GM18505 (cell line): Measurements from ENCODE around the gene TMCC3.

Source experiments
- ATAC-seq: cut with Tn5 transposase; IDR thresholded peaks from one replicate; pipeline ENCODE4 v1.9.1; 2021; ENCODE audit not compliant: unreplicated experiment
- POLR2A ChIP-seq: IDR thresholded peaks from 4 replicates; pipeline ENCODE4 v1.6.1; 2011; ENCODE audit warnings: borderline replicate concordance; ENCODE audit not compliant: insufficient read depth, insufficient read length; ENCODE audit errors: extremely low read depth

Gene TMCC3

DNA sequence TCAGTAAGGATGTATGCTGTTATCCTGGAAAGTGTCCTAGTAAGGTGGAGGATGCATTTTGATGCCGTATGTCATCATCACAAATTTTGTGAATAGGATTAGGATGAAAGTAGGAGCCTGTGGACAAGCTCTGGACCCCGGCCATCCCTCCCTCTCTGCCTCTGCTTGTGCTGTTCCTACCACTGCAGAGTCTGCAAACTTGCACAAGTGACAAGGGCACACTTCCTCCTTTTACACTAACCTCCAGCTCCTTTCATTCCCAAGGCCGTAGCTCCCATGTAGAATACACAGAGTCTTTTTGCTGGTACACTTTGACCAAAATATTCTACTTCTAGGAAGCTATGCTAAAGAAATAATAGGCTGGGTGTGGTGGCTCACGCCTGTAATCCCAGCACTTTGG, 13.3 kb upstream of the TMCC3 start:
- no peak for ATAC-seq
- no peak for TF ChIP-seq POLR2A

DNA sequence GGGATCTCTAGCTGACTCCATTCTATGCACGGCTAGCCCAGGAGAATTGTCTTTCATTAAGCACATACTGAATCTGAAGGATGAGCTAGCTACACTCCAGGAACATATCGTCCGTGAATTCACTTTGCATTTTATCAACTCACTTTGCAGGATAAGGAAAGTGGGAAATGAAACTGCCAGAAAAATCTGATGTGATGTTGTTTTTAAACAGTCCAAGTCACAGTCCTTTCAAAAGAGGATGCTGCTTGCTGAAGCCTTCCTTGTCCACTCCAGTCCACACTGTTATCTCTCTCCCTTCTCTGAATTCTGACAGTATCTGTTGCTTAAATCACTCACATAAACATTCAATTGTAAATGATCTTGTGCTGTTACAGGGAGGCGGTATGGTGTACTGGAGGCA, 12.7 kb upstream of the TMCC3 start:
- no peak for ATAC-seq
- TF ChIP-seq POLR2A = no peak

DNA sequence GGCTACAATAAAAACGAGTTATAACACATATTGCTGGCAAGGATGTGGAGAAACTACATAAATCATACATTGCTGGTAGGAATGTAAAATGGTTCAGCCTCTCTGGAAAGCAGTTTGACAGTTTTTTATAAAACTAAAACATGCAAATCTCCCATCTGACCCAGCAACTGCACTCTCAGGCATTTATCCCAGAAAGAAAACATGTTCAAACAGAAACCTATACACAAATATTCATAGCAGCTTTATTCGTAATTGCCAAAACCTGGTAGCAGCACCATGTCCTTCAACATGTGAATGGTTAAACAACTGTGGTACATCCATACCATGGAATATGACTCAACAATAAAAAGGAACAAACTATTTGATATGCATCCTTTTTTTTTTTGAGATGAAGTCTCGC, 10.1 kb upstream of the TMCC3 start:
- no peak for ATAC-seq
- TF ChIP-seq POLR2A = no peak

DNA sequence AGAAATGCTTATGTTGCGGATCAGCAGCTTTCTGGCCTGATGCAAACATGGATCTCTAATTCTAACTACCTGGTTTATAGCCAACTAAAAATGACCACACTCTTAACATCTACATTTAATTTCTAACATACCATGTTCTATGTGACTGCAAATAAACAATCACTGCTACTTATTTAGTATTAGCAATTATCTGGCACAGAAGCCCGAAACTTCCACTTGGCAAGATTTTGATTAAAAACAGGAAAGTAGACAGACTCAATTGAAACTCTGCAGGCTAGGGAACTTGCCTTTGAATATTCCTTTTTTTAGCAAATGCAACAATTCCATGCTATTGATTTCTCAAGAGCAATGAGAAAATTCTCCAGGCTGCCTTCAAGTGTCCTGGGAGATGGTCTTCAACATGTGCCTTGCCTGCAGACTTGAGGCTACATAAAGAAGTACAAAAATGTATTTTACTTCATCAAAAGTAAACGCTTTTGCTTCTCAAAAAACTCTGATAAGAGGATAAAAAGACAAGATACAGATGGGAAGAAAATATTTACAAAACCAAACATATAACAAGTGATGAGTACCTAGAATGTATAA, 9.1 kb upstream of the TMCC3 start:
- ATAC-seq = no peak
- TF ChIP-seq POLR2A = no peak

DNA sequence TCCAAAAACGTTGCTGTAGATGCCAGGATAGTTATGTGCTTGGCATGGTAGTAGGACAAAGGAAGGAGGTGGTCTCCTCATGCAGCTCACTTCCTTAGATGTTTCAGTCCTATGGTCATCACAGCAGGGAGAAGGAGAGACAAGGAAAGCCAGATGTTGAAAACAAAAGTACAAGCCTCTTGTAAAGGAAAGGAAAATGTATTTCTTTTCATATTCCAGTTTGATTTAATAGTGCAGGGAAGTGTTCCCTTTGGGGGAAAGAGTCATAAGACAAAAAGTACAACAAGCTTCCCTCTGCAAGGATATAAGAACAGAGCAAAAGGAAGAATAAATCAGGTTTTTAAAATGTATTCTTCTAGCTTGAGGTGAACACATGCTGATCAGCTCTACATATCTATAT, 8.6 kb upstream of the TMCC3 start:
- TF ChIP-seq POLR2A = no peak
- no peak for ATAC-seq

DNA sequence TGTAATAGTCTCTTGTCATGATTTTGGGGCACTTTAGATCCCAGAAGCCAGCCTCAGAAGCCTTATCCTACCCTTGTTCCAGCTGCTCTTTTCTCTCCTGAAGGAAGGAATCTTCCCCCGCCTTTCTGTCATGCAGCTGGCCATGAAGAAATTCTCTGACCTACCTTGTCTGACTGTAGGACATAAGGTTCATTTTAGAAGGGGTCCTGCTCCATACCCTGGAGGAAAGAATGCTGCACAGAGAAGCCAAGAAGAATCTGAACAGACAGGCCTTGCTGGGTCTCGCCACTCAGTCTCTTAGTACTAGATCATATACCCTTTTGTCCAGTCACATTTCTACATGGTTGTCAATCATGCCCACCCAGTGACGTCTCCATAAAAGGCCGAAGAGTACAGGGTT, 6.2 kb upstream of the TMCC3 start:
- no peak for ATAC-seq
- TF ChIP-seq POLR2A = no peak

DNA sequence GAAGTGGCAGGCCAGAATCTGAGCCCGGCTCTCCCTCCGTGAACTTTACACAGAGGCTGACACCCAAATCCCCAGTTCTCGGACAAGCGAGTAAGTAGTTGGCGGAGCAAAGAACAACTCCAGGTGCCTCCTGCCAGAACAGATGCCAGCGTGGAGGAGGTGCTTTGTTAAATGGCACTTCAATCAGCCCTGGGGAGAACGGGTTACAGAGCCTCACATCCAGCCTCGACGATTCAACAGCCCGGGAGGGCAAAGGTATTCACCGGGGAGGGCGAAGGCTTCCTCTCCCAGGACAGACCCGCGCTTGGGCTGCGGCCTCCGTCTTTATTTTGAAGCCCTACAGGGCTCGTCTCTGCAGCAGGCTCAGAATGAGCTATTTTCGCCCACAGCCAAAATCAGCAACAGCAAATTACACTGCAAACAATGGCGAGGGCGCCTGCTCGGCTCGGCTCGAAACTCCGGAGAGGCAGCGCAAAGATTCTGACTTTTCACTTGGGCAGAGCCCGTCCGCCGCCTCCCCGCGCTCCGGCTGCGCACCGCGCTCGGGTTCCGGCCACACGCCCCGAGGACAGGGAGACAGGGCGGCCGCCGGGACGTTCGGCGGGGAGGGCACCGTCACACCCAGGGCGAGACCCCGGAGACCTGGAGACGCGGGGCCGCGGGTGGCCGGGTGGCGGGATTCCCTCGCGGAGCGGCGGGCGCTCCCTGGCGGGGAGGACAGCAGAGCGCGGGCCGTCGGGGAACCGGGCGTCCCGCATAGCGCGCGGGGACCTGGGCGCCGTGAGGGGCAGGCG, 811 bp downstream of the TMCC3 start:
- no peak for TF ChIP-seq POLR2A
- peak; percentile 51 for ATAC-seq

DNA sequence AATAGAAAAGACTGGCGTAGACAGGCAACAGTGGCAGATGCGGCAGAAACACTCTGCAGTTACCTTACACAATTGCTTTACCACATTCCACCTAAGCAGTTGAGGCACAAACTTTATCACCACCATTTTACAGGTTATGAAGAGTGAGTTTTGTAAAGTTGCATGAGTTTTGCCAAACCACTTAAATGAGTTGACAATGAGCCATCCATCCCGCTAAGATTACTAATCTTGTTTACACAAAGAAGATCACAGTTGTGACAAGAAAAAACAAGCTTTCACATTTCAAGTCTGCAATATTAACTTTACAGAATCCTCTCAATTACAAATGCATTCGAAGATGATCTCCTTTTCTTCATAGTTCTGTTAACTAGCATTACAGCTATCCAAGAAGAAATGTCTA, 1.8 kb downstream of the TMCC3 start:
- no peak for ATAC-seq
- no peak for TF ChIP-seq POLR2A

DNA sequence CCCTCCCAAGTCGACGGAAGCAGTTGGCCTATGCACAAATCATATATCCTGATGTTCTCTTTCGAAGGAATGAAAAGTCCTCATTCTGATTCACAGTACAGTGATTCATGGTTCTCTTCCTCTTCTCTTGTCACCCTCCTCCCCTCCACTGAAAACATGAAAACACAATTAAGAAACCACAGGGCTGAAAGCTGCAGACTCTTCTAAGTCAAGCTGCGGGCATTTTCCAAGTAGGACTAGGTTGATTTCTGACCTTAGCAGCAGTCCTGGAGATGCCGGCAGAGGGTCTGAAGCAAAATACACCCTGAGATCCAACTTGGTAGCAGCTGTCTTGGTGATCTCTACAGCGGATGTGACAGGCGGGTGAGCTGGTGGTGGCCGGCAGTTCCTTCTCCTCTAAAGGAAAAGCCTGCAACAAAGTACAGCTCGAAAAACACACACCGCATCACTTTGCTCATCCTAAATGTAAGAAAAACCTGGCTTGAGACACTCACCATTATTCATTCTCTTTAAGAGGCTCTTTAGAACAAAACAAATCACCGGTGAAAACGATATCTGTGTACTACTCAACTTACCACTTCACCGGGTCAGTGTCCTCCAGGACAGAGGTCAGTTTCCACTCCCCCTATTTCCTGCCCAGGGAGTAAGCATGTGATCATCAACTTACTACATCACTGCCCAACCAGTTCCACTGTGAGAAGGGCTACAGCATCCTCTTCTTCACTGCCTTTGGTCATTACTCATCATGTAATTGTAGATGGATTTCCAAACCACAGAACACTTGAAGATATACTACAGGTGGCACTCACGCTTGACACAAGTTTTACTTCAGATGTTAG, 6.0 kb downstream of the TMCC3 start:
- peak; percentile 43 for ATAC-seq
- TF ChIP-seq POLR2A = no peak

DNA sequence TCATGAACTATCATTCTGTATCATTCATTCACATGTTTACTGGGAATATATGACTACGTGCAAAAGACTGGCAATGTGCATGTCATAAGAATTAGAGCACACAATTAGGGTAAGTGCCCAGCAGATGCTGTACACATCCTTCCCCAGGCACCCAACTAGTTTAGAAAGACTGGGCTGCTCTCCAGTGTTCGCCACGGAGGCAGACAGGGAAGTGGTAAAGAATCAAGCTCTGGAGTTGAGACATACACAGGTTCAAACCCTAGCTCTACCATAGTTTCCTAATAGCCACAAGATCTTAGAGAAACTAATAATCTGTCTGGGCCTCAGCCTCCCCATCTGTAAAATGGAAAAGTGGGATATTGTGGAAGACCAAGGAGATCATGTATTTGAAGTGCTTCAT, 6.8 kb downstream of the TMCC3 start:
- no peak for TF ChIP-seq POLR2A
- no peak for ATAC-seq

DNA sequence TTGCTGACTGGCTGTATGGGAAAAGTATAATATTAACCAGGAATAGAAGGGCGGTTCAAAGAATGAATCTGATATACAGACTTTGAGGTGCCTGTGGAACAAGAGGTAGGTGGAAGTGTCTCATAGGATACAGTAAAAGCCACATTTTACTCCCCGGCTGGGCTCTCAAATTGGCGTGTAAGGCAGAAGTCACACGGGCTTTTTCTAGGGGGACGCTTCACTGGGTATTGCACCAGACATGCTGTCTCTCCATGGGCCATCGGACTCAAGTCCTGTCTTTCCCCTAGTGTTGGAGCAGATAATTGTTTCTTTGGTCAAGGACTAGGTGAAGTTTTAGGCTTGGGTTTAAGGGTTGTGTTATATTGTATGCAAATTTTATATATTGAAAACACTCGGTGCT, 9.1 kb downstream of the TMCC3 start:
- no peak for ATAC-seq
- no peak for TF ChIP-seq POLR2A

DNA sequence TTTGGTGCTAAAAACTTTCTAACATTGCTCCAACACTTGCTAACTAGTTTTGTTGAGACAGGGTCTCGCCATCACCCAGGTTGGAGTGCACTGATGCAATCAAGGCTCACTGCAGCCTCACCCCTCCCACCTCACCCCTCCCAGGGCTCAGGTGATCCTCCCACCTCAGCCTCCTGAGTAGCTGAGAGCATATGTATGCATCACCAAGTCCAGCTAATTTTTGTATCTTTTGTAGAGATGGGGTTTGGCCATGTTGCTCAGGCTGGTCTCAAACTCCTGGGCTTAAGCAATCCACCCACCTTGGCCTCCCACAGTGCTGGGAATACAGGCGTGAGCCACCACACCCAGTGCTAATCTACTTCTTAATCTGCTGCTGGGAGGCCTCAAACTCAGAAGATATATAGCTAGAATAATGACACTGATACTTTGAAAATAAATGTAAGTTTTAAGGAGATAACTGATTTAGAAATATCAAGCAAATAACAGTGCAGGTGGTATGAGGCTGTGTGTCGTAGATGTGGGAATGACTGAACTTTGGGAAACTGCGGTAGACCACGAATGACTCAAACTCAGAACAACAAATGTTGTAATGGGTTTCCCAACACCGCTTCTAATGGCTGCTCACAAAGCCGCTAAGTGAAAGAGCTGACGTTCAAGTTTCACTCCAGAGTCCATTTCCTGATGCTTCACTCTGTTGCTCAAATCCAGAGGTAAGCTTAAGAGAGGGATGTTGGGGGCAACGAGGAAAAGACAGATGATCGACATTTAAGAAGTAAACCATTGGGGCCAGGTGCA, 10.0 kb downstream of the TMCC3 start:
- peak; percentile 62 for ATAC-seq
- no peak for TF ChIP-seq POLR2A

DNA sequence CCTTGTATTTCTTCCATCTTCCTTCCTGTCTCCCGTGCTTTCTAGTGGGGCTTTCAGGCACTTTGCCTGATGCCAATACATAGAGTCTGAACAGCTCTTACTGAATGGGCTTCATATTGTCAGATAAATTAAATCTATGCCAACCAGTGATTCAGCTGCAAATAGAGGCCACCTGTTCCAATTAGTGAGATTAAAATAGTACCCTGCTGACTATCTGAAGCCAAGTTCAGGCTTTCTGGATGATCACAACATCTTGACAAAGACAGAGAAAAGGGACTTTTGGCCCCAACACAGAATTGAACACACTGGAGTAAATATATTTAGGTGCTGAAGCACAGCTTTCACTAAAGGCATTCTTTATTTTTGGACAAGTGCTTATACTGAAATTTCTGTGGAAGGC, 11.8 kb downstream of the TMCC3 start:
- no peak for ATAC-seq
- TF ChIP-seq POLR2A = no peak
